HG02938 (cell line): ENCODE measurements around the gene SESTD1.

Experiments used
- ATAC-seq: cut with Tn5 transposase; IDR thresholded peaks from one replicate; pipeline ENCODE4 v1.9.1; 2021; ENCODE audit warnings: mild to moderate bottlenecking, moderate library complexity; ENCODE audit not compliant: unreplicated experiment

The SESTD1 gene, protein sequence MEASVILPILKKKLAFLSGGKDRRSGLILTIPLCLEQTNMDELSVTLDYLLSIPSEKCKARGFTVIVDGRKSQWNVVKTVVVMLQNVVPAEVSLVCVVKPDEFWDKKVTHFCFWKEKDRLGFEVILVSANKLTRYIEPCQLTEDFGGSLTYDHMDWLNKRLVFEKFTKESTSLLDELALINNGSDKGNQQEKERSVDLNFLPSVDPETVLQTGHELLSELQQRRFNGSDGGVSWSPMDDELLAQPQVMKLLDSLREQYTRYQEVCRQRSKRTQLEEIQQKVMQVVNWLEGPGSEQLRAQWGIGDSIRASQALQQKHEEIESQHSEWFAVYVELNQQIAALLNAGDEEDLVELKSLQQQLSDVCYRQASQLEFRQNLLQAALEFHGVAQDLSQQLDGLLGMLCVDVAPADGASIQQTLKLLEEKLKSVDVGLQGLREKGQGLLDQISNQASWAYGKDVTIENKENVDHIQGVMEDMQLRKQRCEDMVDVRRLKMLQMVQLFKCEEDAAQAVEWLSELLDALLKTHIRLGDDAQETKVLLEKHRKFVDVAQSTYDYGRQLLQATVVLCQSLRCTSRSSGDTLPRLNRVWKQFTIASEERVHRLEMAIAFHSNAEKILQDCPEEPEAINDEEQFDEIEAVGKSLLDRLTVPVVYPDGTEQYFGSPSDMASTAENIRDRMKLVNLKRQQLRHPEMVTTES

GRCh38 chr2:179264368-179265081 lies at the start of gene SESTD1:
Gene SESTD1, minus strand, starts transcription at chr2:179264832. Its CDS starts 72,991 bp downstream, at chr2:179191841.
- peak; percentile 50 for ATAC-seq

GRCh38 chr2:179313057-179313456 lies 48.4 kb upstream of the SESTD1 start:
- ATAC-seq, result no peak

DNA sequence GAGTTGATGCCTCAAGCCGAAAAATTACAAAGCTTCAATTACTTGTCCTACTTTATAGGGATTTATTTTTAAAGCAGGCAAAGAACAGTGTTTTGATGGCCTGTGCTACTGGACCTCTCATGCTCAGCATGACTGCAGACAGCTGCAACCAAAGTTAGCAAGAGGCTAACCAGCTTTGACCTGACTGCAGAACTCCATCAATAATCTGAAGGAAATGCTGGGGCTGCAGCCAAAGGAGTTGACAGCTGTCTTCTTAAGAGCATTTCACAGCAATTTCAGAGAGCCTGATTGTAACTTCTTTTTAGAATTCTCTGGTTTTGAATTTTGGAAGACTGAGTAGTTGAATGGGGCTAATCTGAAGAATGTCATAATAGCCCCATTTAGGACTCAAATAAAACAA lies 46.5 kb upstream of the SESTD1 start:
- ATAC-seq, result no peak

DNA sequence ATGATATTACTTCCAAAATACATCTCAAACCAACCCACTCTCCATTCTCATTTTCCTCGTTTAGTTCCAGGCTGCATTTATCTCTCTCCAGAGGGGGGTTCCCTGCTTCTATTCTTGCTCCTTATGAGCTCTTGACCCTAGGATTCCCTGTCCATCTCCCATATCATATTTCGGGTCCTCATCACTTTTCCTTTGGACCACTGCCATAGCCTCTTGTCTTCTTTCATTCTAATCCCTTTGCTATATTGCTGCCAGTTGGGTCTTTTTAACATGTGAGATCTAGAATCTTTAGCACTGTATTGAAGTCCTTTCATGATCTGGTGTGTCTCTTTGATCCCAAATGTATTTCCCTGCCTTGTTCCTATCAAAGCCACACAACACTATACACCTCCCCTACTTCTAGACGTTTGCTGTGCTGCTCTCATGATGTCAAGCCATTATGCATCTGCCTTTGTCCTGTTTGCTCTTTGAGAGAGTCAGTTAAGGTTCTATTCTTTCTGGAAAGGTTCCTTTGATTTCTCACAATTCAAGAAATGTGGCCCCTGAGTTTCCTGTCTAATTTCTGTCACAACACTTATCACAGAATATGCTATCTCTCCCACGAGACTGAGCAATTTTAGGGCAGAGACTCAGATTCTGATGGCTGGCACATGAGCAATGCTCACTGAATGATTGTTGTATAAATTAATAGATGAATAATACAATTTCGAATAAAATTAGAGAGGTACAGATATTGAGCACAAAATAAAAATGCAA lies 43.2 kb upstream of the SESTD1 start:
- ATAC-seq, result no peak

- ATAC-seq, result no peak
Measured at GRCh38 chr2:179305125-179305524, 40.5 kb upstream of the SESTD1 start.

GRCh38 chr2:179304424-179304823 lies 39.8 kb upstream of the SESTD1 start:
- no peak for ATAC-seq

DNA sequence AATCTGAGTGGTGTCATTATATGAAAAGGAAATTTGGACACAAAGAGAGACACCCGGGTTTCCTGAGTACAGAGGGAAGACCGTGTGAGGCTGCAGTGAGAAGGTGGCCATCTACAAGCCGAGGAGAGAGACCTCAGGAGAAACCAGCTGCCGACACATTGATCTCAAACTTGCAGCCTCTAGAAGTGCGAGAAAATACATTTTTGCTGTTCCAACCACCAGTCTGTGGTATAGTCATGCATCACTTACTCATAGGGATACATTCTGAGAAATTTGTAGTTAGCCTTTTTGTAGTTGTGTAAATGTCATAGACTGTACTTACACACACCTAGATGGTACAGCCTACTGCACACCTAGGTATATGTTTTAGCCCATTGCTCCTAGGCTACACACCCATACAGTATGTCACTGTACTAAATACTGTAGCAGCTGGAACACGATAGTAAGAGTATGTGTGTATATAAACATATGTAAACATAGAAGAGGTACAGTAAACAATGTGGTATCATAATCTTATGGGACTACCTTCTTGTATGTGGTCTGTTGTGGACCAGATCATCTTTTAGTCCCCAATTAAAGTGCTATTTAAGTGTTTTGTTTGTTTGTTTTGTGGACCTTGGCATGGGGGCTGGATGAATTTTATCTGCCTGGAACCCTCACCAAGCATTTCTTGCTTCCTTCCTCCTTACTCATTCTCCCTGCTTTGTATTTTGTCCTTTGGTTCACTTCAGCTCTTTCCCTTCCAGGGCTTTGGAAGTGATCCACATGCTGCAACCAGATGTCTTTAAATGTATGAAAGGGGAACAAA lies 38.3 kb upstream of the SESTD1 start:
- ATAC-seq, result no peak

DNA sequence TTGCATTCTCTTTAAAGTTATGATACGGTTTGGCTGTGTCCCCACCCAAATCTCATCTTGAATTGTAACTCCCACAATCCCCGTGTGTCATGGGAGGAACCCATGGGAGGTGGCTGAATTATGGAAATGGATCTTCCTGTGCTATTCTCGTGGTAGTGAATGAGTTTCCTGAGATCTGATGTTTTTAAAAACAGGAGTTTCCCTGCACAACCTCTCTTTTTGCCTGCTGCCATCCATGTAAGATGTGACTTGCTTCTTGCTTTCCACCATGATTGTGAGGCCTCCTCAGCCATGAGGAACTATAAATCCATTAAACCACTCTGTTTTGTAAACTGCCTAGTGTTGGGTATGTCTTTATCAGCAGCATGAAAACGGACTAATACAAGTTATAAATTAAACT lies 37.5 kb upstream of the SESTD1 start:
- ATAC-seq, result no peak

GRCh38 chr2:179298666-179299065 lies 34.0 kb upstream of the SESTD1 start:
- ATAC-seq, result no peak

DNA sequence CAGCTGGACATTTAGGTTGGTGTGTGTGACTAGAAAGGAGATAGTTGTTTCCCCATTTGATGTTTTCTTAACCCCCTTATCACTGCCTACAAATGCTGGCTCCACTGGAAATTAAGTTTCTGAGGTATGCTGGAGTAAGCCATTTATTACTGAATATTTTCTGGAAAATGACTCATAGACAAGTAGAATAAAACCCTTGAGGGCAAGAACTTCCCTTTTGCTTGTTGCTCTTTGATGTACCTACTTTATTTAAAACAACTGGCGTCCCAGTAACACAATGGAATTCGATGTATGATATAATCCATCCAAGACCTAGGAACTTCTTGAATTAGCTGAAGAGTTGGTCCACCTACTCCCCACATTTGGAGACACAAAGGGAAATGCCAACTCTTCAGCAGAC lies 33.3 kb upstream of the SESTD1 start:
- no peak for ATAC-seq

DNA sequence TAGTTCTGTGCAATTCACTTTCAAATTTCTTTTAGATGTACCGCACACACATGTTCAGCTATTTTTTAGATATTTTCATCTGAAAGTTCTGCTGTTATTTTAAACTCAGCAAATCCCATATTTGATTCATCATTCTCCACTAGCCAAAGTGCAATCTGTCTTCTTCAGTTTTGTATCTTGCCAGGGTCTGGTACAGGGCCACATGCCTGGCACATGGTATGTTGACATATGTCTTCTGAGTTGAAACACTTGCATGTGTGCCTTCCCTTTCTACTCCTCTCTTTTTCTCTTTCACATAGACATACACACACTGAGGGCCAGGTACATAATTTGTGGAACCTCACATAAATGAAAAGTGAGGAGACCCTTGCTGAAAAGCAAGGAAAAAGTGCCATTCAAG lies 25.7 kb upstream of the SESTD1 start:
- no peak for ATAC-seq

GRCh38 chr2:179285060-179285459 lies 20.4 kb upstream of the SESTD1 start:
- ATAC-seq, result no peak

DNA sequence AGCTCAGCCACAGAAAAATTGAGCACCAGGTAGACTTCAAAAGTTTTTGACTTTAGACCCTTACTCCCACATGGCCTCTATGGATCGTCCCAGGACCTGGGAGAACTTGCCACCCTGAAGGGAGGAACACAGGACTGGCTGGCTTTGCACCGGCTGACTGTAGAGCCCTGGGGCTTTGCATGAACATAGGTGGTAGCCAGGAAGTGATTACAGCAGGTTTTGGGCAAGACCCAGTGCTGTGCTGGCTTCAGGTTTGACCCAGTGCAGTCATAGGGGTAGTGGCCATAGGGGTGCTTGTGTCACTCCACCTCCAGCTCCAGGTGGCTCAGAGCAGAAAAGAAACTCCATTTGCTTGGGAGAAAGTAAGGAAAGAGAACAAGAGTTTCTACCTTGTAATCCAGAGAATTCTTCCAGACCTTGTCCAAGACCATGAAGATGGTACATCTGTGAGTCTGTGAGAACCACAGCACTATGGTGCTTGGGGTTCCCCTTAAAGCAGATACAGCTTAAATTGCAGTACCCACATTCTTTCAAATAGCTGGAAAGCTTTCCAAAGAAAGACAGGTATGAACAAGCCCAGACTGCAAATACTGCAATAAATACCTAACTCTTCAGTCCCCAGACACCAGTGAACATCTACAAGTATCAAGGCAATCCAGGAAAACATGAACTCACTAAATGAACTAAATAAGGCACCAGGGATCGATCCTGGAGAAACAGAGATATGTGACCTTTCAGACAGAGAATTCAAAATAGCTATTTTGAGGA lies 13.0 kb upstream of the SESTD1 start:
- ATAC-seq, result no peak

DNA sequence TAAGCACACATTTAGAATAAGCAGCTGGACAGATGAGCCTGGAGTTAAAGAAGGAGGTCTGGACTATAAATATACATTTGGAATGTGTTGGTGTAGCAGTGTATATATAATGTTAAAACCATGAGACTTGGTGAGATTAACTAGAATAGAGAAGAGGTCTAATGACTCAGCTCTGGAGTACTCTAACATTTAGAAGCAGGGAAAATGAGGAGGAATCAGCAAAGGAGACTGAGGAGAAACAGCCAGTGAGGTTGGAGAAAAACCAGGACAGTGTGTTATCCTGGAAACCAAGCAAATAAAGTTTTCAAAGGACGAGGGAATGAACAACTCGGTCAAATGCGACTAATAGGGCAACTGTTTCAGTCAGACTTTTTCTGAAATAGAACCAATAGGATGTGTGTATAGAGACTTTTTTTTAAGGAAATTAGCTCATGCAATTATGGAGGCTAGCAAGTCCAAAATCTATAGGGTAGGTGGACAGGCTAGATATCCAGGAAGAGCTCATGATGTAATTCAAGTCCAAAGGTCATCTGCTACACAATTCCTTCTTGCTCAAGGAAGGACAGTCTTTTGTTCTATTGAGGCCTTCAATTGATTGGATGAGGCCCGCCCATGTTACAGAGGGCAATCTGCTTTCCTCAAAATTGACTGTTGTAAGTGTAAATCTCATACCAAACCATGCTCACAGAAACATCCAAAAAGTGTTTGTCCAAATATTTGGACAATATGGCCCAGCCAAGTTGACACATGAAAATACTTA lies 10.8 kb upstream of the SESTD1 start:
- ATAC-seq, result no peak

- peak; percentile 97 for ATAC-seq
Measured at GRCh38 chr2:179274749-179275148, 10.1 kb upstream of the SESTD1 start.

DNA sequence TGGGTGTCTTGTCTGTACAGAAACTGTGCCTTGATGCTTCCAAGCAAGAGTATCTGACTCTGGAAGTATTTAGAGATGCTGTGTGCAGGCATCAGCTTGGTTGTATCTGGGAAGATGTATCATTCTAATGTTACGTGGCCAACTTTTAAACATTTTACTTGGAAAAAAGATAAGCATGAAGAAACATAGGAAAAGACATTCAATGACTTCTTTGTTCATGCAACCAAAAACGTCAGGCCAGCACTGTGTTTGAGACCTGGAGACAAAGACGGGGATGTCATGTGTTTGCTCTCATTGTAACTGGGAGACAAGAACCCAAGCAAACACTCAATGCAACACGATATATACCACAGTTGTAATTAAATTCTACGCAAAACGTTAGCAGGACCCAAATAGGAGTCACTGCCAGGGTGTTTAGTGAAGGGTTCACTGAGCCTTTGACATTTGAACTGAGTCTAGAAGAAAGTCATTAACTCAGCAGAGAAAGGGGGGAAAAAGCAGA lies 8.9 kb upstream of the SESTD1 start:
- ATAC-seq, result no peak

DNA sequence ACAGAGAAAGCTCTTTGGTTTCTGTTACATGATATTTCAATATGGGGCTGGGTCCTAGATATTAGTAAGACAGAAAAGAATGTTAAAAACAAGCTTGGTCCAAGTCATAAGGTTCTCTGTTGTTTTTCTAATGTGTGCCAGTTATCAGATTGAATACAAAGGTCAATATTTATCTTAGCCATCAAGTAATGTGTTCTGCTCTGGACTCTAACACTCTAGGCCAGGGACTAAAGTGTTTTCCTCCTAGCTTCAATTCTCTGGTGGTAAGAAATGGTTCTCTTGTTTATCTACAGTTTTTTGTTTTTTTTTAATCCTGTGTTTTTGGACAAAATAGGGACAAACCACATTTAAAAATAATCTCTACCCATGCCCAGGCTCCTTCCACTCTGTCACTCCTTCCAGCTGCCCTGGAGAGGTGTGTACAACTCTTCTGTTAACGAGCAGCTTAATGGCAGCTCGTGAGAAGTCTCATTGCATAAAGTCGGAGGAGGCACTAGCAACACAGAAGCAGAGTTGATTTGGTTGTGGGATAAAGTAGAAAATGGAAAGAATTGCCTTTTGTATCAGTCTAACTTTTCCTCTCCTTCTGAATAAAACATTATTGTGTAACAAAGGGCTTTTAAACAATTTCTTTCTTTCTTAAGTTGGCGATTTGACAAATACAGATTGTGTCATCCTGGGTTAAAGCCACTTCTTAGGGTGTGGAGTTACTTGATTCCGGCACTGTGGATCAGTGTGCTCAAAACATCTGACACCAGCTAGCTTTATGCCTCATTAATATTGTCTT lies 8.0 kb upstream of the SESTD1 start:
- ATAC-seq, result no peak

GRCh38 chr2:179270689-179271088 lies 6.1 kb upstream of the SESTD1 start:
- no peak for ATAC-seq
